Tibial nerve (tissue), 4 donors: ENCODE results near the gene CFAP73.

ENCODE experiments used
- EP300 ChIP-seq, 2 donors: sonication (generic); formaldehyde crosslinking; IDR thresholded peaks; one replicate each; pipeline ENCODE4 v1.6.1; 2017; ENCODE audit warnings: antibody characterized with exemption in 2 of 2, mild to moderate bottlenecking in 1 of 2
- POLR2A ChIP-seq, 2 donors: fragments of 450-650 bp; IDR thresholded peaks; one replicate each; pipeline ENCODE4 v1.6.1; 2017; ENCODE audit warnings: antibody characterized with exemption in 2 of 2, mild to moderate bottlenecking in 2 of 2, moderate library complexity in 2 of 2
- TF ChIP-seq, protein P1 (sequence below), 5 experiments: fragments of 200-600 bp in 3 of 5; fragments of 450-650 bp in 2 of 5; sonication (generic) in 3 of 5; IDR thresholded peaks; one replicate each; pipeline ENCODE4 v1.5.1; 2016 to 2019; ENCODE audit warnings: antibody characterized with exemption in 5 of 5, mild to moderate bottlenecking in 3 of 5, moderate library complexity in 2 of 5

DNA sequence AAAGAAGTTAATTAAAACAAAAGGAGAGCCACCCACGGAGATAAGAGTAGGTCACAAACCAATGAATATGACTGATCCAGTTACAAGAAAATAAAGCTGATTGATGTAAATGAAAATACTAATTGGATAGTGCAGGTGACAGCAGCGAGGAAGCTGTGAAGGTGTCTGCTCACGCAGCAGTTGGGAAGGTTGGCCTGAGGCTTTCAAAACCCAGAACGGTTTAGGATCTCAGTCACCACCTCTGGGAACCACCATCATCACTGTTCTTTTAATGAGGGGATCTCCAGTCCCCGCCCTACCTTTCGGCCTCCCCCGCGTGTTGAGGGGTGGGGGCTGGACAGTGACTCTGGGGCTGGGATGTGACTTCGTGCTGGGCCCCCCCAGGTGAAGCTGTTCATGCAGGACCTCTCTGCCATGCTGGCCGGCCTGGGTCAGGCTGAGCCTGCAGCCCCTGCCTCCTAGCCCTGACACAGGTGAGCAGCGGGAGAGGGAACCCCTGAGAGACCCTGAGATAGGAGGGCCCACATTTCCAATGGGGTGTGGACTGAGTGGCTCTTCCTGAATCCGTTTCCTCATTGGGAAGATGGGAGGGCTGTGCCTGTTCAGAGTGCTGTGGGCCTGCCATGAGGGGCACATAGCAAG is 7.8 kb downstream of the CFAP73 start:
- TF ChIP-seq POLR2A (IDR thresholded peaks at IDR 0.05): no peak
- TF ChIP-seq, protein P1, sequence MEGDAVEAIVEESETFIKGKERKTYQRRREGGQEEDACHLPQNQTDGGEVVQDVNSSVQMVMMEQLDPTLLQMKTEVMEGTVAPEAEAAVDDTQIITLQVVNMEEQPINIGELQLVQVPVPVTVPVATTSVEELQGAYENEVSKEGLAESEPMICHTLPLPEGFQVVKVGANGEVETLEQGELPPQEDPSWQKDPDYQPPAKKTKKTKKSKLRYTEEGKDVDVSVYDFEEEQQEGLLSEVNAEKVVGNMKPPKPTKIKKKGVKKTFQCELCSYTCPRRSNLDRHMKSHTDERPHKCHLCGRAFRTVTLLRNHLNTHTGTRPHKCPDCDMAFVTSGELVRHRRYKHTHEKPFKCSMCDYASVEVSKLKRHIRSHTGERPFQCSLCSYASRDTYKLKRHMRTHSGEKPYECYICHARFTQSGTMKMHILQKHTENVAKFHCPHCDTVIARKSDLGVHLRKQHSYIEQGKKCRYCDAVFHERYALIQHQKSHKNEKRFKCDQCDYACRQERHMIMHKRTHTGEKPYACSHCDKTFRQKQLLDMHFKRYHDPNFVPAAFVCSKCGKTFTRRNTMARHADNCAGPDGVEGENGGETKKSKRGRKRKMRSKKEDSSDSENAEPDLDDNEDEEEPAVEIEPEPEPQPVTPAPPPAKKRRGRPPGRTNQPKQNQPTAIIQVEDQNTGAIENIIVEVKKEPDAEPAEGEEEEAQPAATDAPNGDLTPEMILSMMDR (IDR thresholded peaks at IDR 0.05): no peak
- no peak for TF ChIP-seq EP300 (IDR thresholded peaks at IDR 0.05)
